Medulla oblongata (tissue), 1 donor: Measurements from ENCODE around the gene STAT1.
A peak's percentile ranks its signal among the peaks of the same experiment; 100 is the strongest.
"Not testable (repeated sequence)": the region's sequence is repeated elsewhere in the genome, so short reads cannot be mapped to it uniquely, and the experiment has no call there.

Source experiments
- DNase-seq: peaks from one replicate; pipeline ENCODE4 v3.0.0-alpha.2; 2015; ENCODE audit errors: extremely low spot score

Gene STAT1

GRCh38 chr2:191006997-191007783 is 6.8 kb downstream of the STAT1 start:
- no peak for DNase-seq

GRCh38 chr2:191006297-191006696 is 7.7 kb downstream of the STAT1 start:
- no peak for DNase-seq

GRCh38 chr2:191003405-191004309 is 10.3 kb downstream of the STAT1 start:
- DNase-seq, result no peak

- no peak for DNase-seq
Measured at GRCh38 chr2:191001624-191002023, 12.3 kb downstream of the STAT1 start.

GRCh38 chr2:191001032-191001431 is 12.9 kb downstream of the STAT1 start:
- no peak for DNase-seq

GRCh38 chr2:190999949-191000665 is 13.9 kb downstream of the STAT1 start:
- no peak for DNase-seq

- no peak for DNase-seq
Measured at GRCh38 chr2:190999058-190999457, 14.9 kb downstream of the STAT1 start.

- DNase-seq, result no peak
Measured at GRCh38 chr2:190997526-190998113, 16.4 kb downstream of the STAT1 start.

GRCh38 chr2:190996947-190997346 is 17.0 kb downstream of the STAT1 start:
- peak; percentile 32 for DNase-seq

- DNase-seq, result no peak
Measured at GRCh38 chr2:190996338-190996946, 17.5 kb downstream of the STAT1 start.

- DNase-seq, result not testable (repeated sequence)
Measured at GRCh38 chr2:190995315-190995714, 18.7 kb downstream of the STAT1 start.

- no peak for DNase-seq
Measured at GRCh38 chr2:190994148-190994547, 19.8 kb downstream of the STAT1 start.

GRCh38 chr2:190993292-190993643 is 20.7 kb downstream of the STAT1 start:
- DNase-seq, result no peak

- no peak for DNase-seq
Measured at GRCh38 chr2:190990132-190990531, 23.8 kb downstream of the STAT1 start.

GRCh38 chr2:190988910-190989309 is 25.1 kb downstream of the STAT1 start:
- no peak for DNase-seq

- DNase-seq, result no peak
Measured at GRCh38 chr2:190987938-190988337, 26.0 kb downstream of the STAT1 start.

GRCh38 chr2:190987116-190987515 is 26.9 kb downstream of the STAT1 start:
- DNase-seq, result no peak

GRCh38 chr2:190986221-190986953 is 27.6 kb downstream of the STAT1 start:
- DNase-seq, result no peak

GRCh38 chr2:190984595-190984994 is 29.4 kb downstream of the STAT1 start:
- no peak for DNase-seq

- DNase-seq, result no peak
Measured at GRCh38 chr2:190982262-190983034, 31.5 kb downstream of the STAT1 start.
